Lung (tissue), 12 donors: ENCODE results near the gene ALKBH5. TPM values are rescaled to one million over a fixed set of nuclear protein-coding genes. Genes with fewer than 3 reads are reported as not detected.

Experiments
- ATAC-seq: fragments of 200-7000 bp; cut with Tn5 transposase; one replicate; pipeline ENCODE4 v1.9.1; 2020; ENCODE audit warnings: moderate number of reproducible peaks; ENCODE audit not compliant: insufficient read depth, low FRiP score
- DNase-seq, 3 donors: peaks; one replicate each; pipeline ENCODE4 v3.0.0-alpha.2; 2013 to 2017
- H3K27ac ChIP-seq, 2 donors: one replicate each; pipeline ENCODE4 v1.5.1; 2013; ENCODE audit warnings: mild to moderate bottlenecking in 2 of 2, moderate library complexity in 2 of 2, control low read depth in 1 of 2, inconsistent platforms in 1 of 2, low read depth in 1 of 2, low read length in 1 of 2
- H3K27me3 ChIP-seq, 3 donors: one replicate each; pipeline ENCODE4 v1.5.1; 2013; ENCODE audit warnings: low read length in 2 of 3; ENCODE audit not compliant: control insufficient read depth in 3 of 3, insufficient read depth in 3 of 3
- H3K36me3 ChIP-seq, 4 donors: one replicate each; pipeline ENCODE4 v1.5.1; 2013; ENCODE audit warnings: low read length in 4 of 4, mild to moderate bottlenecking in 1 of 4, moderate library complexity in 1 of 4; ENCODE audit not compliant: control insufficient read depth in 4 of 4, insufficient read depth in 4 of 4
- H3K4me1 ChIP-seq, 5 donors: one replicate each; pipeline ENCODE4 v1.5.1; 2013; ENCODE audit warnings: low read length in 5 of 5, mild to moderate bottlenecking in 2 of 5, moderate library complexity in 1 of 5; ENCODE audit not compliant: control insufficient read depth in 5 of 5, insufficient read depth in 5 of 5
- H3K4me3 ChIP-seq: one replicate; pipeline ENCODE4 v1.5.1; 2013; ENCODE audit warnings: mild to moderate bottlenecking, control low read depth, moderate library complexity
- H3K9ac ChIP-seq, 2 donors: one replicate each; pipeline ENCODE4 v1.5.1; 2013; ENCODE audit warnings: low read length in 2 of 2, control low read depth in 1 of 2; ENCODE audit not compliant: insufficient read depth in 1 of 2
- H3K9me3 ChIP-seq, 4 donors: one replicate each; pipeline ENCODE4 v1.5.1; 2013; ENCODE audit warnings: low read length in 3 of 4, mild to moderate bottlenecking in 1 of 4, moderate library complexity in 1 of 4; ENCODE audit not compliant: control insufficient read depth in 4 of 4, insufficient read depth in 3 of 4
- CTCF ChIP-seq: IDR thresholded peaks from 2 replicates; pipeline ENCODE4 v1.5.1; 2012; ENCODE audit warnings: mild to moderate bottlenecking; ENCODE audit errors: control extremely low read depth, extremely low read depth
- WGBS, 2 donors: extraction: QIAGEN DNeasy Blood & Tissue Kit; methylation state at CpG; one replicate each; pipeline ENCODE4 v1.1.7; 2013; 5-methylcytosine and 5-hydroxymethylcytosine counted together
- polyA plus RNA-seq, 2 donors: library from polyadenylated mRNA; stranded (reverse); fragments of 200-250 nt; gene quantifications; one replicate each; pipeline ENCODE4 v1.2.1, GENCODE V29; 2013
- total RNA-seq, 2 donors: library from RNA; depleted of rRNA in 1 of 2; stranded (reverse); fragments of >200 nt in 1 of 2; gene quantifications; one replicate each; pipeline ENCODE4 v1.2.1, GENCODE V29; 2014 to 2021
- donor health status: control.
- donor health status: control.
- donor health status: Bipolar disorder and iron deficiency.
- donor health status: healthy.
- donor health status: DM: yes; HTN: yes; CAD: no.

ALKBH5 gene
- total and polyA plus RNA-seq, 4 donors: 30.2 to 104 (median 59.8) TPM

GRCh38 chr17:18186627-18186982, 3.0 kb downstream of the ALKBH5 start:
- ATAC-seq (no peak), DNase-seq (peak in 2 of 3 donors; percentile 30 to 36)
- no peaks in the 10 kb centered on the region for H3K9me3 ChIP-seq
- H3K4me1 ChIP-seq: peaks cover 20 to 59% (median 43%) of the 10 kb centered on the region in 5 donors
- TF ChIP-seq CTCF: no peak
- 47 to 50% methylated on average over 1 of the region's 1 CpG for WGBS, 2 donors
- no peaks in the 10 kb centered on the region for H3K27me3 ChIP-seq
- H3K9ac ChIP-seq: peak overlapping the region in 1 of 2 donors; percentile 79
- peaks cover 0 to 27% (median 13%) of the 10 kb centered on the region in 4 donors for H3K36me3 ChIP-seq
- peak overlapping the region; percentile 34 for H3K4me3 ChIP-seq
- peak overlapping the region in 1 of 2 donors; percentile 45 for H3K27ac ChIP-seq

- Histone ChIP-seq H3K9me3 (no peaks in the 10 kb centered on the region), H3K9ac (peak overlapping the region in 1 of 2 donors; percentile 79), H3K27me3 (no peaks in the 10 kb centered on the region), H3K36me3 (peaks cover 0 to 27% (median 14%) of the 10 kb centered on the region in 4 donors), H3K4me1 (peaks cover 20 to 55% (median 40%) of the 10 kb centered on the region in 5 donors), H3K27ac (peak overlapping the region in 1 of 2 donors; percentile 45), H3K4me3 (peak overlapping the region; percentile 34)
- WGBS, 2 donors: 28 to 41% methylated on average over 2 of the region's 2 CpGs
- ATAC-seq (no peak), DNase-seq (no peak)
- TF ChIP-seq CTCF: no peak
Observed at GRCh38 chr17:18187226-18187625, 3.6 kb downstream of the ALKBH5 start.

GRCh38 chr17:18187821-18188761, 4.5 kb downstream of the ALKBH5 start:
- whole genome bisulfite sequencing, 2 donors: 49 to 67% methylated on average over 9 of the region's 9 CpGs
- DNase-seq (no peak), ATAC-seq (no peak)
- peak overlapping the region in 1 of 2 donors; percentile 79 for H3K9ac ChIP-seq
- H3K27me3 ChIP-seq: no peaks in the 10 kb centered on the region
- no peaks in the 10 kb centered on the region for H3K9me3 ChIP-seq
- TF ChIP-seq CTCF: no peak
- H3K4me3 ChIP-seq: peak overlapping the region; percentile 34
- H3K36me3 ChIP-seq: peaks cover 0 to 27% (median 14%) of the 10 kb centered on the region in 4 donors
- H3K27ac ChIP-seq: peak overlapping the region; percentile 7 to 64
- H3K4me1 ChIP-seq: peaks cover 20 to 50% (median 40%) of the 10 kb centered on the region in 5 donors
